Left ventricle myocardium superior (tissue), 1 donor: ENCODE measurements around the gene RAPGEF5. TPM values are rescaled to one million over a fixed set of nuclear protein-coding genes. Genes with fewer than 3 reads are reported as not detected.
"Not testable (repeated sequence)": the region's sequence is repeated elsewhere in the genome, so short reads cannot be mapped to it uniquely, and the experiment has no call there.

ENCODE experiments used
- ATAC-seq: fragments of 200-7000 bp; cut with Tn5 transposase; one replicate; pipeline ENCODE4 v1.9.1; 2020; ENCODE audit warnings: mild to moderate bottlenecking, moderate library complexity
- DNase-seq: peaks from one replicate; pipeline ENCODE4 v3.0.0-alpha.2; 2020
- intact Hi-C: fragments of 100-400 bp; cut with micrococcal nuclease; formaldehyde crosslinking; loops from one replicate; pipeline ENCODE4 v1.11.0; 2022
- total RNA-seq: library from RNA; stranded (reverse); fragmentation: NEBNext Ultra II Directional; extraction: Animal tissue kit (Norgen Biotek cat#: 25700); gene quantifications from one replicate; pipeline ENCODE4 v1.2.1, GENCODE V29; 2021
- donor health status: DM: no; HTN: yes; CAD: no; lungs with severe emphysema.

Gene RAPGEF5
- total RNA-seq, 1 donor from 2014 or later = 11.4 TPM

DNA sequence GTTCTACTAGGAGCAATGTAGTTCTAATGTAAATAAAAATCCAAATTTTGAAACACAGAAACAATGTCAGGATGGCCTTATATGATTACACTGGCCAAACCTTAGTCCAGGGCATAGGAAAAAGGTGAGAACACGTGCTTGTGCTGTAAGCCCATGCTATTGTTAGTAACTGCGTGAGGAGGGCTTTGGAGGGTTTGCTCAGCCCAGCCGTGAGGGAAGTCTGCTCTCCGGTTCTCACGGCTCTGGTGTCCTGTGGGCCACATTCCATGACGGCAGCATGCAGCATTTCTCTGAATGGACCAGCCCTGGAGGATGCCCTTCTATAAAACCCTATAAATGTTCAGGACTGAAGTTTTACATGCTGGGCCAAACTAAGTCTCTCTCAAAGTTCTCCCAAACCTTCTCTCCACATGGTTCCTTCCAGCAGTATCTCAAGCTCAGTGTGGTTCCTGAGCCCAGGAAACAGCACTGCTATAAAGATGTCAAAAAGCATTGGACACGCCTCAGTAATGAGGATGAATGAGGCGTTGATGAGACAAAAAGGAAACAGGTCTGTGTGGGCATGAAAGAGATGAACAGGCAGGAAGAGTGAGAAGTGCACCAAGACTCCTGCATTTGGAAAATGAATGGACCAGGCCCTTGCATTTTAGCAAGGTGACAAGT lies 236.4 kb downstream of the RAPGEF5 start:
- no peak for DNase-seq
- ATAC-seq = no peak

DNA sequence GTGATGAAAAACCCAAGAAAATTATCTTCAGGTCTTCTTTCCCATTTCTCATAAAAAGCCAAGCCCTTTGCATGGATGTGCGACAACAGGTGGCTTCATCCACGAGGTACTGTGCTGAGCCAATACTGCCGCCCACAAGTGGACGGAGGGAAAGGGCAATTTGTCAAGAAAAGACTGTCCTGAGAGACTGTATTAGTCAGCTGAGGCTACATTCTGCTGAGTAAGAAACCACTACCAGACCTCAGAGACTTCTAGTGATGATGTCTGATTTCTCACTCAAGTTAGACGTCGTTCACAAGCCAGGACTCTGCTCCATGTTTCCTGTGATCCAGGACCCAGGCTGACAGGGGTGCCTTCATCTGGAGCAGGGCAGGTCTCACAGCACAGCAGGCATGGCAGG lies 239.7 kb downstream of the RAPGEF5 start:
- DNase-seq (no peak), ATAC-seq (no peak)
- intact Hi-C loops = no loop called here

More for the DNA sequence above, 236.4 kb downstream of the RAPGEF5 start:
- intact Hi-C loops = no loop called here

DNA sequence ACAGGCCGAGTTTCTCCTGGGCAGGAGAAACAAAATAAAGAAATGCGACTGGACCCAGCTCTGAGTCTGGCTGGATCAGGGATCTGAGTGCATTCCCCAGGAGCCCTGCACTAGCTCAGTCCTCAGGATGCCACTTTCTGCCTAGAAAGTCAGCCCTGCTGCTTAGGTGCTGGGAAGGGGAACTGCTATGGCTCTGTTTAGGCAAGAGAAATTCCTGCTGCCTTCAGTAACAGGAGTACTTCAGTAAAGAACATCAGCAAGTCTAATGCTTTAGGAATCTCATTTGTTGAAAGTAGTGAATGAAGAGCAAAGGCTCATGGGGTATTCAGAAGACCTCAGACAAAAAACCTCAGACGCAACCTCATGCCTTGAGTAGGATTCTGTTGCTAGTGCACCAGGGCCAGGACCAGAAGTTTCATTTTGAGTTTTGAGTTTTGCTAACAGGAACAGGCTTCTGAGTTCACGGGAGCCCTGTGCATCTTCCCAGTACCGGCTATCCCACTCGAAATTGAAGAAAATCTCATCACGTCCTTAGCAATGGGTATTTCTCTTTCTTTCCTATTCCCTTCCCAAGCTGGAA lies 240.4 kb downstream of the RAPGEF5 start:
- DNase-seq = no peak
- intact Hi-C loops = no loop called here
- ATAC-seq = no peak

DNA sequence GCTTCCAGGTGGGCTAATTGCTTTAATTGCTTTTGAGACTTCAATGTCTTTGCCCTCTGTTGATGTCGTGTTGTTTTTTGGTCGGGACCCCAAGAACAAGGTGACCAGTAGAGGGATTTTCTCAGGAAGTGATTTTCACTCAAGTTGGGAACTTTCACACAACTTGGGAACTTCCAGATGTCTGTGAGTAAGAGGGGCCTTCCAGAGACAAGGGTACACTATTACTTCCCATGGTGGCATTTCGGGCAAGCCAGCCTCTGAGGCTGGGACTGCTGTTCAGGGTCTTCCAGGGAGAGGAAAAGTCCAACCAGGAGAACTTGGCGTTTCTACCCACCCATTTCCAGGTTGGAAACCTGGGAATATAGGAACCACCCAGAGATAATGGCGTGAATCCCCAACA lies 241.3 kb downstream of the RAPGEF5 start:
- intact Hi-C loops = no loop called here
- DNase-seq (no peak), ATAC-seq (no peak)

DNA sequence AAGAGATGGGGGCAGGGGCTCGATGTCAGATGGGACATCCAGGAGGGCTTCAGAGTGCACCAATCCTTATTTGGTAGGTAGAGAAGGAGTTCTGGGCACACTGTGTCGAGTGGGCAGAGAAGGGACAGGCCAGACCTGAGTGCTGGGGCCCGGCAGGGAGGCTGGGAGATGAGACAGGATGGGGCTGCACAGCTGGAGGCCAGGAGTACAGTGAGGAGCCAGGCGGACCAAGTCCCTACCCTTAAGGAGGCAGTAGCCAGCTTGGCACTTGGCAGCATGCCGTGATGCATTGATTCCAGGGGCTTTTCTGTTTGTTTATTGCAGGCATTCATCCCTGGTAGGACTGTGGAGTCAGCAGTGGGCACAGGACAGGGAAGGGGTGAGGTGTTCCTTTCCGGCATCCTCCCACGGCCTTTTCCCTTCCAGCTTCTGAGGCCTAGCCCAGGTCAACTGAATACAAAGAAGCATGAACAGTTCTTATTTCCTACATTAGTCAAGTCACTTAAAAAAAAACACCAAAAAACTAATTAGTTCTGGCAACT lies 242.4 kb downstream of the RAPGEF5 start:
- intact Hi-C loops = loop anchor here (5.0 kb wide), 1 partner anchor 183 kb away; no protein-coding TSS in a partner anchor
- peak; percentile 56 for ATAC-seq
- DNase-seq = peak; percentile 39

DNA sequence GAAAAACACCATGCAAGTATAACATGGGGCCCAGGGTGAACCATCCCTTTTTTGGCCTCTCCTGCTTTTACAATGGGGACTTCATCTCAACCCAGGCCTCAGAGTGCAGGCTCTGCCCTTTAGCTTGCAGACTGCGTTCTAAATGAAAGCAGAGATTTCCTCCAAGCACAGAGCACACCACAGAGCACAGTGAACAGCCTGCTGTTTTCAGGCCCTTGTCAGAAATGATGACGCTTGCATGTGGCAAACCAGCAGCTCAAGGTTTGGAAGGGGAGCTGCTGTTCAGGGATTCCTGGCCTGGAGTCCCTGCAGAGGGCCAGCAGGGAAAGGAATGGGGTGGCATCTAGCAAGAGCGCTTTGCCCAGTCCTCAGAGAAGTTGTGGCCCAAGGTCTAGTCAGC lies 243.9 kb downstream of the RAPGEF5 start:
- intact Hi-C loops = loop anchor here (5.0 kb wide), 1 partner anchor 184 kb away; no protein-coding TSS in a partner anchor
- no peak for ATAC-seq

DNA sequence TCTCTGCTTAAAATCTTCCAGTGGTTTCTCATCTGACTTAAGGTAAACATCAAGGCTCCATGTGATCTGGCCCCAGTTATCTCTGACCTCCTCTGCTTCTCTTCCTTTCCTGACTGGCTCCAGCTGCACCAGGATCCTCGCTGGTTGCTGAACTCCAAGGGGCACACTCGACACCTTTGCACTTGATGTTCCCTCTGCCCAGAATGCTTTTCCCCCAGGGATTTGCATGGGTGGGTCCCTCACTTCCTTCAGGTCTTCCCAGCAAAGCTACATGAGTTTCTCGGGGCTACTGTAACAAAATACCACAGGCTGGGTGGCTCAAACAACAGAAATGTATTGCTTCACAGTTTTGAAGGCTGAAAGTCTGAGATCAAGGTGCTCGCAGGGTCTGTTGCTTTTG lies 245.3 kb downstream of the RAPGEF5 start:
- no peak for DNase-seq
- no peak for ATAC-seq
- intact Hi-C loops = loop anchor here (2.0 to 5.0 kb wide), 2 partner anchors 186 to 377 kb away; no protein-coding TSS in a partner anchor

More for the DNA sequence above, 243.9 kb downstream of the RAPGEF5 start:
- DNase-seq = no peak

DNA sequence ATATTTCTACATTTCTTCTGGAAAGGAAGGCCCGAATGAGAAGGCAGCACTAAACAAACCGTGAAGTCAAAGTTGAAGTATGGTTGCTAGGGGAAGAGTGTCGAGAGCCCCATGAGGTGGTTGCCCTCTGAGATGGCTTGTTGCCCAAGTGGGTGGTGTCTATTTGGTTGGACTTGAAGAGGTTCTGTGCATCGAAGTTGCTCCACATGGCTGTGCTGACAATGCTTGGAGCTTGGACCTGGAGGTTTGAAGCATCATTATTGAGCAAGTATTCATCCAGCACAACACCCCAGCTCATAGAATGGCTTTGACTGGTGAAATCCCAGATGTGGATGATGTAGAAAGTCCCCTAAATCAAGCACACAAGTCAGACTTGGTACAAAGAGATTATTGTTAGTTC lies 246.1 kb downstream of the RAPGEF5 start:
- intact Hi-C loops = loop anchor here (2.0 to 5.0 kb wide), 2 partner anchors 186 to 378 kb away; no protein-coding TSS in a partner anchor
- no peak for DNase-seq
- ATAC-seq = no peak

DNA sequence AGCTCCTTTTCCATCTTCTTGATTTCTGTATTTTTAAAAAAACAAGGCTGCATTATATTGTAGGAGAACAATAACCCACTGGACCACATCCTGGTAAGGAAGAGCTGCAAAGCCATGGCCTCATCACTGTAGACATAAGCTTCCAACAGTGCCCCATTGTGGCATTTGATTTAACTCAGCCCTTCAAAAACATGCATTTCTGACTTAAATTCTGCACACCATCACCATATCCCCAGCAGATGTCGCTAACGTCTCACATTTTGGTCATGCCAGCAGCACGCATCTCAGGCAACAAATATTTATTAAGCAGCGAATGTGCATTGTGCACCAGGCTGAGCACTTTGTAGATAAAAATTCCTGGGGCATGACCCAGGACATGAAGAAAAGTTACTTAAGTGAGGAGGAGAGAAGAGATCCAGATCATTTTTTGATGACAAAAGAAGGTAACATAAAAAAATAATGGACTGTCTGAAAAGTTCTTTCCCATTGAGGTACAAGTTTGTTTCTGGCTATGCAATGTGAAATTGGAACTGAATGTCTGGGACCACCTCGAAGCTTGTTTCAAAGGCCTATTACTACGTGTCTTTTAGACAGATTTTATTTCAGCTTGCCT lies 246.6 kb downstream of the RAPGEF5 start:
- DNase-seq = no peak
- intact Hi-C loops = loop anchor here (2.0 to 5.0 kb wide), 2 partner anchors 187 to 378 kb away; no protein-coding TSS in a partner anchor
- ATAC-seq = peak; percentile 80

DNA sequence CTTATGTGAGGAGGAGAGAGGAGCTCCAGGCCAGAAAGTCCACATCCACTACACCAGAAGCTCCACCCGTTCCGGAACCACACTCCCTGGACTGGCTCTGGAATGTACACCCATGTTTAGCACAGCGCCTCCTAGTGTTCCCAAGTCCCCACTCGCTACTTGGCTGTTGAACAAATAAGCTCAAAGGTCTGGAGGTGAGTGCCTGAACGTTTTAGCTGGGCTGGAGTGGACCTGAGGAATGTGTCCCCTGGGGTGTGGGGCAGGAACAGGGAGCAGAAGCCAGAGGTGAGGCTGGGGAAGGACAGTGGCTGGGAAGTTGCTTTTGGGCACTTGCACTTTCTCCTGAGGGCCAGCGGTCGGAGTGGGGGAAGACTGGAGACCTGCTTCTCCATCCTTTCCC lies 247.2 kb downstream of the RAPGEF5 start:
- ATAC-seq (peak; percentile 32), DNase-seq (no peak)
- intact Hi-C loops = loop anchor here (2.0 to 5.0 kb wide), 2 partner anchors 188 to 379 kb away; no protein-coding TSS in a partner anchor

DNA sequence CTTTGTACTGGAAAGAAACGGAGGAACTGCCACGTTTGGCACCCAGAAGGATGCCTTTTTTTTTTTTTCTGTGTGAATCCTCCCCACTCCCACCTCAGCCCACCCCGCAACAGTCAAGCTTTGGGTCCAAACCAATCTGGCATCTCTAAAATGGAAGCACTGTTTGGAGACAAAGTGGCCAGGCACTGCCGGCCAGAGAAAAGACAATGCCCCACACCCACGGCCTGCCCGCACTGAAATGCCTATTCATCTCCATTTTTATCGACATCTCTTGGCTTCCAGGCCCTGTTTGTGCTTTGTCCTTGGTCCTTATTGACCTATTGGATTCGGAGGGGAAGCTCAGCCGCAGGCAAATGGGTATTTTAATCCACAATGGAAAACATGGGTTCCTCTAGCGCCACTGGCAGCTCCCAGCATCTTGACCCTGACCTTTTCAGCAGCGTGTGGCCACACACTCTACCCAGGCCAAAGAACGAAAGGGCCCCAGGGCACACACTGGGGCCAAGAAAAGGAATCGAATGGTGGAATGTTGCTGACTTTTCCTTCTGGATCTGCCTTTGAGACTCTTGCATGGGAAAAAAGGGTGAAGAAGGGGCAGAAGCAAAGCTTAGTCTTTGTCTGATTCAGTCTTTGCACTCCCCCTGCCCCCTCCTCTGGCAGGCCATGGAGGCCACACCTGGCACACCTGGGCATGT lies 248.7 kb downstream of the RAPGEF5 start:
- intact Hi-C loops = no loop called here
- no peak for ATAC-seq
- DNase-seq = no peak

DNA sequence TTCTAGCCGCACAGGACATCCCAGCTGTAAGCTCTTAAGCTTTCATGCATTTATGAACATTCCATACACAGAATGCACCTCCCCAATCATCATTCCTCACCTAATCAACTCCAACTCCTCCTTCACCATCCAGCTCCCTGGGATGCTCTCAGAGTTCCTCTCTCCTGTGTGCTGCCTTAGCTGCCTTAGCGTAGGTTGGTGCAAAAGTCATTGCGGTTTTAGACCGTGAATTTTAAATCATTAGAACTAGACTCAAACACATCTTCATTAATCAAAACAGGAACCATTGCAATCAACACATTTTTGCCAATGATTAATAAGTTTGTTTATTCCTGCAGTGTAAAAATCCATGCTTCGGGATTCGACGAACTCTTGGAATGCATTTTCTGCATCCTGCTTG lies 251.4 kb downstream of the RAPGEF5 start:
- DNase-seq (no peak), ATAC-seq (no peak)
- intact Hi-C loops = no loop called here

DNA sequence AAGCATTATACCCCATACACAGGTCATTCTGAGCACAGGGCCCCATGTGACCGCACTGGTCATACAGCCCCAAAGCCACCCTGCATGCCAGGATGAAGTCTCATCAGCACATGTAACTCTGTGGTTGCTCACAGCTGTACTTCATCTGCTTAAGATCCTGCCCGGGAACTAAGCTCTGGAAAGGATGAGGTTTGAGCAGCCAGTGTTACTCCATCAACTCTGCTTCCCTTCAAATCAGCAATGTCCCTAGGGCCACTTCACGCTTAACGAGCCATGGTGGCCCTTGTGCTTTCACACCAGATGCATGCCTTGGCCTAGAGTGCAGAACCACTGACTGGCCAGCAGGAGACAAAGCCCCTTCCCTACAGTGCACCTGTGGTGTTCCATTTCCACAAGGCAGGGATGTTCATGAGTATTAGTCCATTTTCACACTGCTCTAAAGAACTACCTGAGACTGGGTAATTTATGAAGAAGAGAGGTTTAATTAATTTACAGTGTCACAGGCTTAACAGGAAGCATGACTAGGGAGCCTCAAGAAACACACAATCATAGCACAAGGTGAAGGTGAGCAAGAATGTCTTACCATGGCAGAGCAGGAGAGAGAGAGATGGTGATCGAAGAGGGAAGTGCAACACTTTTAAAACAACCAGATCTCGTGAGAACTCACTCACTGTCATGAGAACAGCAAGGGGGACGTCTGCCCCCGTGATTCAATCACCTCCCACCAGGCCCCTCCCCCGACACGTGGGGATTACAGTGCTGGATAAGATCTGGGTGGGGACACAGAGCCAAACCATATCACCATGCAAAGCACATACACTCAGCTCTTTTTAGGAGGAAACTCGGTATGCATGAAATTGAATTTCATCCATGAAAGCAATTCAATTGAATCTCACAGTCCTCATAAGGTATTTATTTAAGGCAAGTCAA lies 262.3 kb downstream of the RAPGEF5 start:
- DNase-seq (no peak), ATAC-seq (no peak)
- intact Hi-C loops = no loop called here

DNA sequence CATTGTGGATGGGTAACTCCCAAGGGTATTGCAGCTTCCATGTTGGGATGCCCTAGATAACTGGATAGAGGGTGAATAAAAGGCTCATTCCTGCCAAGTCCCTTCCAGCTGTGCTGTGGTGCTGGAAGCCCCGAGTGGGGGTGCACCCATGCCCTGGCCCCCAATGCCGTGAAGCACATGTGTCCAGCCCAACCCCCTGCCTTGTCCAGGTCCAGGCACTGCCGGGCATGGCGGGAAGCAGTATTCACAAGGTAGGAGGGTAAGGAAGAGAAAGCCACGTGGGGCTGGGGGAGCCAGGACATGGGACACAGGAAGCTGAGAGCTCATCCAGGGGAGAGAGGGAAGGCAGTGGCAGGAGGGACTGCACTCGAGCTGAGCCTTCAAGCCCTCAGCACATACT lies 263.0 kb downstream of the RAPGEF5 start:
- intact Hi-C loops = no loop called here
- ATAC-seq = no peak
- no peak for DNase-seq

DNA sequence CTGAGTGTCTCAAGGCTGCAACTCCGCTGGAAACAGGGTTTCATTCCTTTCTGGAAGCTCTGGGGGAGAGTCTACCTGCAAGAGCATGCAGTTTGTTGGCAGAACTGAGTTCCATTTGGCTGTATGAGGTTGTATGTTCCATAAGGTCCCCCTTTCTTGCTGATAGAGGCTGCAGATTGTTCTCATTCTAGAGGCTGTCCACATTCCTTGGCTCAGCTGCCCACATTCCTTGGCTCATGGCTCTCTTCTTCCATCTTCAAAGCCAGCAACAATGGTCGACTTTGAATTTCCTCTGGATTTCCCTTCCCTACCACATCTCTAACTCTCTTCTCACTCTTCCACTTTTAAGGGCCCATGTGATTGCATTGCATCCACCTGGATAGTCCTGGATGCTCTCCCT lies 264.0 kb downstream of the RAPGEF5 start:
- intact Hi-C loops = no loop called here
- peak; percentile 65 for ATAC-seq
- no peak for DNase-seq

DNA sequence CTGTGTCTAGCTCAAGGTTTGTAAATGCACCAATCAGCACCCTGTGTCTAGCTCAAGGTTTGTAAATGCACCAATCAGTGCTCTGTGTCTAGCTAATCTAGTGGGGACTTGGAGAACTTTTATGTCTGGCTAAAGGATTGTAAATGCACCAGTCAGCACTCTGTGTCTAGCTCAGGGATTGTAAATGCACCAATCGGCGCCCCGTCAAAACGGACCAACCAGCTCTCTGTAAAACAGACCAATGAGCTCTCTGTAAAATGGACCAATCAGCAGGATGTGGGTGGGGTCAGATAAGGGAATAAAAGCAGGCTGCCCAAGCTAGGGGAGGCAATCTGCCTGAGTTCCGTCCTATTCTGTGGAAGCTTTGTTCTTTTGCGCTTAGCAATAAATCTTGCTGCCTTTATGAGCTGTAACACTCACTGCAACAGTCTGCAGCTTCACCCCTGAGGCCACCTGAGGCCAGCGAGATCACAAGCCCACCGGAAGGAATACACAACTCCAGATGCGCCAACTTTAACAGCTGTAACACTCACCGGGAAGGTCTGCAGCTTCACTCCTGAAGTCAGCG lies 265.9 kb downstream of the RAPGEF5 start:
- intact Hi-C loops, ATAC-seq, DNase-seq: not testable (repeated sequence)

DNA sequence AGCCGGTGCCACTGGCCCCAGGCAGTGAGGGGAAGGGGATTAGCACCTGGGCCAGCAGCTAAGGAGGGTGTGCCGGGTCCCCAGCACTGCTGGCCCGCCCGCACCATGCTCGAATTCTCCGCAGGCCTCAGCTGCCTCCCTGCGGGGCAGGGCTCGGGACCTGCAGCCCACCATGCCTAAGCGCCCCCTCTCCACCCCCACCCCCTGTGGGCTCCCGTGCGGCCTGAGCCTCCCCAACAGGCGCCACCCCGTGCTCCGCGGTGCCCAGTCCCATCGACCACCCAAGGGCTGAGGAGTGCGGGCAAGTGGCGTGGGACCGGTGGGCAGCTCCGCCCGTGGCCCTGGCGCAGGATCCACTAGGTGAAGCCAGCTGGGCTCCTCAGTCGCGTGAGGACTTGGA lies 266.4 kb downstream of the RAPGEF5 start:
- intact Hi-C loops = no loop called here
- ATAC-seq = no peak

DNA sequence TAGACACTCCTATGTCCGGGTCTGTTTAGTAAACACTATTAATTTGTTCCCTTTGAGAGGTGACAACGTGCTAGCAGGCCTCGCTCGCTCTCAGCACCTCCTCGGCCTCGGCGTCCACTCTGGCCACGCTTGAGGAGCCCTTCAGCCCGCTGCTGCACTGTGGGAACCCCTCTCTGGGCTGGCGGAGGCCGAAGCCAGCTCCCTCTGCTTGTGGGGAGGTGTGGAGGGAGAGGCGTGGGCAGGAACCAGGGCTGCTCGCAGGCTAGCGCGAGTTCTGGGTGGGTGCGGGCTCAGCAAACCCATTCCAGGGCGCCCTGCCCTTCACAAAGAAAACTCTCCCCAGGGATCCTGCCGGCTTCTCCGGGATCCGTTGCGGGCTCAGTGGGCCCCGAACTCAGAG lies 266.8 kb downstream of the RAPGEF5 start:
- intact Hi-C loops = no loop called here
- no peak for DNase-seq
- ATAC-seq = no peak

More for the DNA sequence above, 266.4 kb downstream of the RAPGEF5 start:
- DNase-seq = no peak
